H1 (cell line): ENCODE data around the gene COL6A5.

ENCODE experiments used
- ATF2 ChIP-seq: IDR thresholded peaks from 2 replicates; pipeline ENCODE4 v1.6.1; 2012; ENCODE audit warnings: low read length, inconsistent platforms
- CBX8 ChIP-seq: fragments of 300-800, 300-1000 bp; sonication (generic); IDR thresholded peaks from 2 replicates; pipeline ENCODE4 v1.7.1; 2016; ENCODE audit warnings: low read depth, low read length, borderline replicate concordance
- CREB1 ChIP-seq: IDR thresholded peaks from 2 replicates; pipeline ENCODE4 v1.6.1; 2012; ENCODE audit warnings: inconsistent platforms
- JUND ChIP-seq: IDR thresholded peaks from 2 replicates; pipeline ENCODE4 v1.6.1; 2011; ENCODE audit warnings: mild to moderate bottlenecking, improper control_type of control experiment, low read length
- MAX ChIP-seq: IDR thresholded peaks from 2 replicates; pipeline ENCODE4 v1.6.1; 2012; ENCODE audit warnings: inconsistent platforms
- POLR2A ChIP-seq, 2 experiments: IDR thresholded peaks; 1 replicate in 1 of 2; 2 replicates in 1 of 2; pipeline ENCODE4 v1.6.1; 2011; ENCODE audit warnings: low read depth in 2 of 2, low read length in 2 of 2, mild to moderate bottlenecking in 2 of 2; ENCODE audit errors: control extremely low read depth in 1 of 2
- POLR2AphosphoS5 ChIP-seq: IDR thresholded peaks from 2 replicates; pipeline ENCODE4 v1.6.1; 2011; ENCODE audit warnings: low read depth, low read length
- RAD21 ChIP-seq, 2 experiments: IDR thresholded peaks in 1 of 2; conservative IDR thresholded peaks in 1 of 2; 2 replicates each; pipeline ENCODE4 v1.6.1; 2011; ENCODE audit warnings: low read depth in 2 of 2, low read length in 2 of 2, improper control_type of control experiment in 1 of 2, inconsistent platforms in 1 of 2, mild to moderate bottlenecking in 1 of 2, moderate library complexity in 1 of 2
- RXRA ChIP-seq: IDR thresholded peaks from 2 replicates; pipeline ENCODE4 v1.6.1; 2011; ENCODE audit warnings: low read depth, mild to moderate bottlenecking, low read length, moderate library complexity; ENCODE audit not compliant: insufficient read depth
- SP2 ChIP-seq: IDR thresholded peaks from 2 replicates; pipeline ENCODE4 v1.6.1; 2012; ENCODE audit warnings: mild to moderate bottlenecking, low read length, inconsistent platforms
- YY1 ChIP-seq: IDR thresholded peaks from 2 replicates; pipeline ENCODE4 v1.6.1; 2011; ENCODE audit warnings: low read depth, mild to moderate bottlenecking, low read length
- ZNF274 ChIP-seq: IDR thresholded peaks from 2 replicates; pipeline ENCODE4 v1.7.0; 2012; ENCODE audit warnings: low read length, borderline replicate concordance; ENCODE audit errors: extremely low read depth
- TF ChIP-seq, protein P1 (sequence below), 3 experiments: IDR thresholded peaks; 1 replicate in 2 of 3; 2 replicates in 1 of 3; pipeline versions ENCODE4 v1.5.1 to v1.6.1; 2011; ENCODE audit warnings: low read length in 3 of 3, mild to moderate bottlenecking in 3 of 3, inconsistent platforms in 2 of 3, low read depth in 1 of 3, moderate library complexity in 1 of 3; ENCODE audit not compliant: insufficient read depth in 1 of 3; ENCODE audit errors: control extremely low read depth in 1 of 3

DNA sequence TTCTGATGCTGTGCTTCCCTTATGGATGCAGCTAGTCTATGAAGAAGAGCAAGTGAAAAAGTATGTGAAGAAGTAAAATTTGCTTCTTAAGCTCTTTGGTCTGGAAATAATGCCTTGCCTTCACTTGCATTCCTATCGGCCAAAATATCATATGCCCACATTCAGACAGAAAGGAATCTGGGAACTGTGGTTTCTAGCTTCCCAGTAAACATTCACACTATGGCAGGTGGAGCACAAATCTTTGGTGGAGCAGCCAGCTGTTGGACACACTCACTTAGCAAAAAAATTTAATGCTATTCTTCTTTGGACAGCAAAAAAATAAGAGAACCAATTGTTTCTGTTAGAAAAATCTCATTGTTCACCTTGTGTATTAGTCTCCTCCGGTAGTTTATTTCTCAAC, 159.2 kb downstream of the COL6A5 start:
- no peak for TF ChIP-seq ATF2
- TF ChIP-seq, protein P1, sequence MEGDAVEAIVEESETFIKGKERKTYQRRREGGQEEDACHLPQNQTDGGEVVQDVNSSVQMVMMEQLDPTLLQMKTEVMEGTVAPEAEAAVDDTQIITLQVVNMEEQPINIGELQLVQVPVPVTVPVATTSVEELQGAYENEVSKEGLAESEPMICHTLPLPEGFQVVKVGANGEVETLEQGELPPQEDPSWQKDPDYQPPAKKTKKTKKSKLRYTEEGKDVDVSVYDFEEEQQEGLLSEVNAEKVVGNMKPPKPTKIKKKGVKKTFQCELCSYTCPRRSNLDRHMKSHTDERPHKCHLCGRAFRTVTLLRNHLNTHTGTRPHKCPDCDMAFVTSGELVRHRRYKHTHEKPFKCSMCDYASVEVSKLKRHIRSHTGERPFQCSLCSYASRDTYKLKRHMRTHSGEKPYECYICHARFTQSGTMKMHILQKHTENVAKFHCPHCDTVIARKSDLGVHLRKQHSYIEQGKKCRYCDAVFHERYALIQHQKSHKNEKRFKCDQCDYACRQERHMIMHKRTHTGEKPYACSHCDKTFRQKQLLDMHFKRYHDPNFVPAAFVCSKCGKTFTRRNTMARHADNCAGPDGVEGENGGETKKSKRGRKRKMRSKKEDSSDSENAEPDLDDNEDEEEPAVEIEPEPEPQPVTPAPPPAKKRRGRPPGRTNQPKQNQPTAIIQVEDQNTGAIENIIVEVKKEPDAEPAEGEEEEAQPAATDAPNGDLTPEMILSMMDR (IDR thresholded peaks at IDR 0.05; ENCODE audit: control extremely low read depth in 1 of 3, insufficient read depth in 1 of 3, low read depth in 1 of 3, low read length in 3 of 3) = no peak
- TF ChIP-seq CREB1 = no peak
- TF ChIP-seq POLR2AphosphoS5 = no peak
- no peak for TF ChIP-seq POLR2A (IDR thresholded peaks at IDR 0.05; ENCODE audit: control extremely low read depth in 1 of 2, low read depth in 2 of 2, low read length in 2 of 2)
- no peak for TF ChIP-seq RXRA
- no peak for TF ChIP-seq YY1
- TF ChIP-seq MAX = no peak
- no peak for TF ChIP-seq JUND
- TF ChIP-seq CBX8 = no peak
- no peak for TF ChIP-seq SP2
- TF ChIP-seq RAD21 (IDR thresholded peaks at IDR 0.05 in 1 of 2, conservative IDR thresholded peaks at IDR 0.05 in 1 of 2; ENCODE audit: low read depth in 2 of 2, low read length in 2 of 2) = no peak
- no peak for TF ChIP-seq ZNF274
